Measurements from ENCODE around the gene TMED1.

The TMED1 gene

DNA sequence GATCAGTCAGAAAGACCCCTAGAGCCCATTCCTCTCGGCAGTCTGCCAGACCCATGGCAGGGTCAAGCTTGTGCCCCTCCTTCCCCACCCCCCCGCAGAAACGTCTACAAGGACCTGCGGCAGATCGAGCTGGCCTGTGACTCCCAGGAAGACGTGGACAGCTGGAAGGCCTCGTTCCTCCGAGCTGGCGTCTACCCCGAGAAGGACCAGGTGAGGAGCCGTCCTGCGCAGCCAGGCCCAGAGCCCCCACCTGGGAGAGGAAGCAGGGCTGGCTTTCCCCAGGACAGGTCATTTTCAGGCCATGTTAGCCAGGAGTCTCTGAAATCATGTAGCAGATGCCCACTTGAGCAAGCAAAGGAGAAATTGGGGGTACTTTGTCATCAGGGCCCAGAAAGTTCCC, 12.3 kb downstream of the TMED1 start:
- TF ChIP-seq FOXM1 (IDR thresholded peaks at IDR 0.05; ENCODE audit: borderline replicate concordance, low read depth) (no peak), TAF1 (IDR thresholded peaks at IDR 0.05; ENCODE audit: low read depth) (no peak), CEBPB (IDR thresholded peaks at IDR 0.05) (no peak), ZBTB7A (IDR thresholded peaks at IDR 0.05; ENCODE audit: low read depth) (no peak), RAD21 (IDR thresholded peaks at IDR 0.05; ENCODE audit: low read depth) (no peak), CREB1 (IDR thresholded peaks at IDR 0.05; ENCODE audit: low read depth) (no peak)
- TF ChIP-seq, protein P1, sequence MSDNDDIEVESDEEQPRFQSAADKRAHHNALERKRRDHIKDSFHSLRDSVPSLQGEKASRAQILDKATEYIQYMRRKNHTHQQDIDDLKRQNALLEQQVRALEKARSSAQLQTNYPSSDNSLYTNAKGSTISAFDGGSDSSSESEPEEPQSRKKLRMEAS (IDR thresholded peaks at IDR 0.05) = no peak
- TF ChIP-seq, protein P2, sequence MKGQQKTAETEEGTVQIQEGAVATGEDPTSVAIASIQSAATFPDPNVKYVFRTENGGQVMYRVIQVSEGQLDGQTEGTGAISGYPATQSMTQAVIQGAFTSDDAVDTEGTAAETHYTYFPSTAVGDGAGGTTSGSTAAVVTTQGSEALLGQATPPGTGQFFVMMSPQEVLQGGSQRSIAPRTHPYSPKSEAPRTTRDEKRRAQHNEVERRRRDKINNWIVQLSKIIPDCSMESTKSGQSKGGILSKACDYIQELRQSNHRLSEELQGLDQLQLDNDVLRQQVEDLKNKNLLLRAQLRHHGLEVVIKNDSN (IDR thresholded peaks at IDR 0.05) = no peak
- TF ChIP-seq, protein P3, sequence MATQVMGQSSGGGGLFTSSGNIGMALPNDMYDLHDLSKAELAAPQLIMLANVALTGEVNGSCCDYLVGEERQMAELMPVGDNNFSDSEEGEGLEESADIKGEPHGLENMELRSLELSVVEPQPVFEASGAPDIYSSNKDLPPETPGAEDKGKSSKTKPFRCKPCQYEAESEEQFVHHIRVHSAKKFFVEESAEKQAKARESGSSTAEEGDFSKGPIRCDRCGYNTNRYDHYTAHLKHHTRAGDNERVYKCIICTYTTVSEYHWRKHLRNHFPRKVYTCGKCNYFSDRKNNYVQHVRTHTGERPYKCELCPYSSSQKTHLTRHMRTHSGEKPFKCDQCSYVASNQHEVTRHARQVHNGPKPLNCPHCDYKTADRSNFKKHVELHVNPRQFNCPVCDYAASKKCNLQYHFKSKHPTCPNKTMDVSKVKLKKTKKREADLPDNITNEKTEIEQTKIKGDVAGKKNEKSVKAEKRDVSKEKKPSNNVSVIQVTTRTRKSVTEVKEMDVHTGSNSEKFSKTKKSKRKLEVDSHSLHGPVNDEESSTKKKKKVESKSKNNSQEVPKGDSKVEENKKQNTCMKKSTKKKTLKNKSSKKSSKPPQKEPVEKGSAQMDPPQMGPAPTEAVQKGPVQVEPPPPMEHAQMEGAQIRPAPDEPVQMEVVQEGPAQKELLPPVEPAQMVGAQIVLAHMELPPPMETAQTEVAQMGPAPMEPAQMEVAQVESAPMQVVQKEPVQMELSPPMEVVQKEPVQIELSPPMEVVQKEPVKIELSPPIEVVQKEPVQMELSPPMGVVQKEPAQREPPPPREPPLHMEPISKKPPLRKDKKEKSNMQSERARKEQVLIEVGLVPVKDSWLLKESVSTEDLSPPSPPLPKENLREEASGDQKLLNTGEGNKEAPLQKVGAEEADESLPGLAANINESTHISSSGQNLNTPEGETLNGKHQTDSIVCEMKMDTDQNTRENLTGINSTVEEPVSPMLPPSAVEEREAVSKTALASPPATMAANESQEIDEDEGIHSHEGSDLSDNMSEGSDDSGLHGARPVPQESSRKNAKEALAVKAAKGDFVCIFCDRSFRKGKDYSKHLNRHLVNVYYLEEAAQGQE (IDR thresholded peaks at IDR 0.05; ENCODE audit: low read depth) = no peak

DNA sequence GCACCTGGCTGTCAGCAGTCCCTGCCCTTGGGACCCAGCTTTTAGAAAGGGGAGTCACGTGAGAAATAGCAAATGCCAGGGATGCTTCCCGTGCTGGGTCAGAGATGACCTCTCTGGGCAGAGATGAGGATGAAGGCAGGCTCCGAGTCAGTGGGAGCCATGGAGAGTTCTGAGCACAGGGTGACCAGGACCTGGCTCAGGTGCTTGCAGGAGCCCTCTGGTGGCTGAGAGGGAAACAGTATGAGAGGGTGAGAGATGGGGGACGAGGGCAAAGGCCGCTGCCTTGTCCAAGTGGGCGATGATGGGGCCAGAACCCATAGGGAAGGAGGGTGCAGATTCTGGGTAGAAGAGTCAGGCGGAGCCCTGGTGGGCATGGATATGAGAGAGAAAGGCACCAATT, 15.8 kb downstream of the TMED1 start:
- peak; percentile 37; the same call in 1 of the 2 replicates for TF ChIP-seq RAD21 (IDR thresholded peaks at IDR 0.05; ENCODE audit: low read depth)
- TF ChIP-seq, protein P1 (IDR thresholded peaks at IDR 0.05) = no peak

DNA sequence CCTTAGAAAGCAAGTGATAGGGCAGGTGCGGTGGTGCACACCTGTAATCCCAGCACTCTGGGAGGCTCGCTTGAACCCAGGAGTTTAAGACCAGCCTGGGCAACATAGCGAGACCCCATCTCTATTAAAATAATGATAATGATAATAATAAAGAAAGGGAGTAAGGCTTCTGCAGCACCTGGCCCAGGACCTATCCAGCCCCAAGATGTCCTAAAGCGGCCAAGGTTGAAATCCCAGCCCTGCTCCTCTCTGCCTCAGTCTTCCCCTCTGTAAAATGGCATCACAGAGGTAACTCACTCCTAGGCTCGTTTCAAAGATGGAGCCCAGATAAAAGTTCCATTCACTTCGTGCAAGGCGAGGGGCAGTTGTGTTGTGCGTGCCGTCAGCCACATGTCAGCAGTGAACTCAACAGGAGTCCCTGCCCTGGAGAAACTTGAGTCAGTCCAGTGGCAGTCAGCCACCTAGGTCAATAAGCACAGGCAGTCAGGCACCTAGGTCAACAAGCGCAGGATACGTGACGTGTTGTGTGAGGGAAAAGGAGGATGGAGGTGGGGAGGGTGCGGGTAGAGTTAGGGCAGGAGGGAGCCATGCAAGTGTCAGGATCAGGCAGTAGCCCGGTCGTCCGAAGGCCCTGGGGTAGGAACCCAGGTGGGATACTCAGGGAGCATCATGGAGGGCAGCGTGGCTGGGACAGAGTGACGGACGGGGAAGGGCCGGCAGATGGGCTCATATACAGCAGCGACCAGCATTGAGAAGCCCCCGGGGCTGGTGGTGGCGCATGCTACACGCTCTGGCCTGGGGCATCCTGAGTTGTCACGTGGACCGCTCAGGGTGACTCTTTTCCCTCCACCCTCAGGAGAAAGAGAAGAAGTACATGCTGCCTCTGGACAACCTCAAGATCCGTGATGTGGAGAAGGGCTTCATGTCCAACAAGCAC, 16.6 kb downstream of the TMED1 start:
- TF ChIP-seq ZBTB7A (IDR thresholded peaks at IDR 0.05; ENCODE audit: low read depth) (no peak), TEAD4 (IDR thresholded peaks at IDR 0.05) (no peak), NFIC (IDR thresholded peaks at IDR 0.05) (no peak), TAF1 (IDR thresholded peaks at IDR 0.05; ENCODE audit: low read depth) (no peak), YY1 (IDR thresholded peaks at IDR 0.05; ENCODE audit: low read depth) (no peak), CREB1 (IDR thresholded peaks at IDR 0.05; ENCODE audit: low read depth) (no peak), TCF12 (IDR thresholded peaks at IDR 0.05; ENCODE audit: low read depth) (no peak), FOXM1 (IDR thresholded peaks at IDR 0.05; ENCODE audit: borderline replicate concordance, low read depth) (no peak)
- TF ChIP-seq, protein P2 (IDR thresholded peaks at IDR 0.05) = no peak
- TF ChIP-seq, protein P3 (IDR thresholded peaks at IDR 0.05; ENCODE audit: low read depth) = no peak
- TF ChIP-seq, protein P1 (IDR thresholded peaks at IDR 0.05) = no peak

DNA sequence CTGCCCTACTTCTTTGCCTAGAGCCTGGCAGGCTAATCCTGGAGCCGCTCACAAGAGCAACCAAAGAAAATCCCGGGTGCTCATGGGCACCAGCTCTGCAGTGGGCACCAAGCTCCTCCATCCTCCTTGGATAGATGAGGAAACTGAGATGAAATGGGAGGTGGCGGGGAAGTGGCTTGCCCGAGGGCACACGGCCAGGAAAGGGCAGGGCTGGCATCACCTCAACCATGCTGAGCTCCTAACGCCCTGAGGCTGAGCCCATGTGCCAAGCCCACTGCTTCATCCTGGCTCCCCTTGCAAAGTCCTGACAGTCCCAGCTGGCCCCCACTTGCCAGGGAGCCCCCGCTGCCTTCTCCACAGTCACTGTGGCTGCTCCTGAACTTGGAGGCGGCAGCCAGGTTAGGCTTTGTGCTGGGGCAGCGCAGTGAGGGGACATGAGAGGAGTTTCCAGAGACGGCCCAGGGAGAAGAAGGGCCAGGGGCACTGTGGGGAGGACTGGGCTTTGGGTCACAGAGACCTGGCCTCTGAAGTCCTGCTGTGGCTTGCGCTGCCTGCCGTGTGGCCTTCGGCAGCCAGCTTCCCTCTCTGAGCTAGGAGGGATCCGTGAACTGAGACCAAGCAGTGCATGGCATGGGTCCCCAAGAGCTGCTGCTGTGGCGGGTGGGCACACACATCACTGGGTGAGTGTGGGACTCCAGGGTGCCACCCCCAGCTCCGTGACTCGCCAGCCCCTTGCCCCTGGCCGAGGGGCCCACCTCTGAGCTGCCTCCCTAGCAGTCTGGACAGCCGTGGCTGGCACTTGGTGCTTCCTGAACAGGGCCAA, 17.5 kb downstream of the TMED1 start:
- TF ChIP-seq TAF1 (IDR thresholded peaks at IDR 0.05; ENCODE audit: low read depth) (no peak), TEAD4 (IDR thresholded peaks at IDR 0.05) (no peak), CEBPB (IDR thresholded peaks at IDR 0.05) (no peak), YY1 (IDR thresholded peaks at IDR 0.05; ENCODE audit: low read depth) (no peak), NFIC (IDR thresholded peaks at IDR 0.05) (no peak), FOXM1 (IDR thresholded peaks at IDR 0.05; ENCODE audit: borderline replicate concordance, low read depth) (no peak), EGR1 (IDR thresholded peaks at IDR 0.05) (no peak), EP300 (IDR thresholded peaks at IDR 0.05; ENCODE audit: borderline replicate concordance) (no peak), ZBTB7A (IDR thresholded peaks at IDR 0.05; ENCODE audit: low read depth) (no peak)
- TF ChIP-seq, protein P3 (IDR thresholded peaks at IDR 0.05; ENCODE audit: low read depth) = no peak
- TF ChIP-seq, protein P1 (IDR thresholded peaks at IDR 0.05) = no peak
